GM12872 (cell line): ENCODE data around the gene OR52B4.

Experiments
- TF ChIP-seq, protein P1 (sequence below): IDR thresholded peaks from 3 replicates; pipeline ENCODE4 v1.5.1; 2011; ENCODE audit warnings: low read depth, mild to moderate bottlenecking, low read length, moderate library complexity; ENCODE audit not compliant: insufficient read depth

The OR52B4 gene

DNA sequence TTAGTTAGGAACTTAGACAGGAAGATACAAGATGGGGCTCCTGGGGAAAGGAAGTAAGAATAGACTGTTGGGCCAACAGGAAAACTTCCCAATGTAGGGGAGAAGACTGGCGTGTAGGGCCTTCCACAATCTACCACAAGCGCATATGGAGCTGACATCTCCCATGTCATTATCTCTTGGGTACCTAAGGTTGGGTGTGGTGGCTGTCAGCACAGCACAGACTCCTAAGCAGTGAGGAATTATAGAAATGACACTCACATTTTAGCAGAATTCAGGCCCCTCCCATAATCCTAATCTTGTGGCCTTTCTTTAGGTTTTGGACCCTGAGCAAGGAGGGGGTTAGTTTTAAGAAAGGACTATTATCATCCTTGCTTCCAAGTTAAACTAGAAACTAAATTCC, 13.7 kb upstream of the OR52B4 start:
- TF ChIP-seq, protein P1, sequence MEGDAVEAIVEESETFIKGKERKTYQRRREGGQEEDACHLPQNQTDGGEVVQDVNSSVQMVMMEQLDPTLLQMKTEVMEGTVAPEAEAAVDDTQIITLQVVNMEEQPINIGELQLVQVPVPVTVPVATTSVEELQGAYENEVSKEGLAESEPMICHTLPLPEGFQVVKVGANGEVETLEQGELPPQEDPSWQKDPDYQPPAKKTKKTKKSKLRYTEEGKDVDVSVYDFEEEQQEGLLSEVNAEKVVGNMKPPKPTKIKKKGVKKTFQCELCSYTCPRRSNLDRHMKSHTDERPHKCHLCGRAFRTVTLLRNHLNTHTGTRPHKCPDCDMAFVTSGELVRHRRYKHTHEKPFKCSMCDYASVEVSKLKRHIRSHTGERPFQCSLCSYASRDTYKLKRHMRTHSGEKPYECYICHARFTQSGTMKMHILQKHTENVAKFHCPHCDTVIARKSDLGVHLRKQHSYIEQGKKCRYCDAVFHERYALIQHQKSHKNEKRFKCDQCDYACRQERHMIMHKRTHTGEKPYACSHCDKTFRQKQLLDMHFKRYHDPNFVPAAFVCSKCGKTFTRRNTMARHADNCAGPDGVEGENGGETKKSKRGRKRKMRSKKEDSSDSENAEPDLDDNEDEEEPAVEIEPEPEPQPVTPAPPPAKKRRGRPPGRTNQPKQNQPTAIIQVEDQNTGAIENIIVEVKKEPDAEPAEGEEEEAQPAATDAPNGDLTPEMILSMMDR, result no peak

DNA sequence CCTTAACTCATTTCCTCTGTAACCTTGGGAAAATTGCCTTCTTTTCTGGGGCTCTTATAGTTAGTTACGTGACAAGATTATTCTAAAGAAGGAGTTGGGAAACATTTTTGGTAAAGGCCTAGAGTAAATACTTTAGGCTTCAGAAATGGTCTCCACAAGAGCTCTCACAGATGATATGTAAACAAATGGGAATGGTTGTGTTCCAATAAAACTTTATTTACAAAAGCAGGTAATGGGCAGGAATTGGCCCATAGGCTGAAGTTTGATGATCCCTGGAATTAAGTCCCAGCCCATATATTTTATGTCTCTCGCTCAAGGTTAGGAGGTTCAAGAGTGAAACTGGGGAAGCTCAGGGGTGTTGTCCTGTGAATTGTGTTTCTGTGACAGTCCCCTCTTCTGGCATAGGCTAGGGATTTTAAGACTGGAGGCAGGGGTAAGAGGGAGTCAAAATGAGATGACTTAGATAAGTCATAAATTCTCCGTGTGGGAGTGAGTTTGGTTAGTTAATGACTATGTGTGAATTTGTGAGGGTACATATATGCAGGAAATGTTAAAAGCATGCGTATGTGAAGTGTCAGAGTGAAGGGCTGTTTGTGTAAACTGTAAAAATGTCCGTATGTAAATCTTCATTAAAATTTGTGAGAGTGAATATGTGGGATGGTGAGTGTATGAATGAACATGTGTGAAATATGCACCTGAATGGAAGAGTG, 7.4 kb upstream of the OR52B4 start:
- TF ChIP-seq, protein P1, result no peak

DNA sequence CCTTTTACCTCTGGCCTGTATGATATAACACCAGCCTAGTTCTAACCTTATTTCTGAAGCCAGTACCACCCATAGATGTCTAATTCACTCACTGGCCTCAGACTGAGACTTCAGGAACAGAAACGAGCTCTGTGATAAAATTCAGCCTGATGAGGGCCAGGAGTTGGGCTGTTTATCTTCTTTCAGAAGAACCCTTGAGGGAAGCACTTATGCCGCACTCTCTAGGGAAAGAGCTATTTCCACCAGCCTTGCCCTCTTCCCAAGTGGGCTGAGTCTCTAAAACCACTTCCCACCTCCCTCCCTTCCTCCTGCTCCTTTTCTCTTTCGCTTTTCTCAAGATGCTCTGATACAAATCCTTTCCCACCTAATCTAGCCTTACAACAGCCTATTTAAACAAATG, 2.0 kb upstream of the OR52B4 start:
- TF ChIP-seq, protein P1, result no peak
